GM12865 (cell line): ENCODE data around the gene TP63.
"Not testable (repeated sequence)": the region's sequence is repeated elsewhere in the genome, so short reads cannot be mapped to it uniquely, and the experiment has no call there.

Source experiments
- DNase-seq: peaks from one replicate; pipeline ENCODE4 v3.0.0; 2010; ENCODE audit warnings: low read depth
- H3K4me3 ChIP-seq: 2 replicates; pipeline ENCODE4 v1.5.1; 2011; ENCODE audit warnings: mild to moderate bottlenecking, low read depth, low read length, control low read depth
- TF ChIP-seq, protein P1 (sequence below): IDR thresholded peaks from 2 replicates; pipeline ENCODE4 v1.5.1; 2011; ENCODE audit warnings: low read length, control low read depth, low read depth, inconsistent platforms; ENCODE audit not compliant: insufficient read depth; ENCODE audit errors: missing control alignments

TP63 gene

DNA sequence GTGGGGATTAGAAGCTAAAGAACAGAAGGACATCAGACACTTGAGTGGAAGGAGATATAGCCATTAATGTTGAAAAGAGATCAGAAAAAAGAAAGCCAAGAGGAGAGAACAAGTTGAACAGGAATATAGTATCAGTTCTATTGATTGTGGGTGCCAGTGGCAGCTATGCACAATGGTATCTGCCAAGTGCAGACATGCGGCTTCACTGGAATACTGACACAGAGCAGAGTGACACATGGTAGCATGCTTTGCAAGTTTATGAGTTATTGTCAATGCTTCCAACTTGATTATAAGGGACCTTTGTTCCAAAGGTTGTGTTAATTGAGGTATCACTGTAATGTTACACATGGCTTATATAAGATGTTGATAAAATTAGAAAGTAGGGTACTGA lies 42.0 kb upstream of the TP63 start:
- H3K4me3 ChIP-seq: no peak overlapping the region
- no peak for DNase-seq

DNA sequence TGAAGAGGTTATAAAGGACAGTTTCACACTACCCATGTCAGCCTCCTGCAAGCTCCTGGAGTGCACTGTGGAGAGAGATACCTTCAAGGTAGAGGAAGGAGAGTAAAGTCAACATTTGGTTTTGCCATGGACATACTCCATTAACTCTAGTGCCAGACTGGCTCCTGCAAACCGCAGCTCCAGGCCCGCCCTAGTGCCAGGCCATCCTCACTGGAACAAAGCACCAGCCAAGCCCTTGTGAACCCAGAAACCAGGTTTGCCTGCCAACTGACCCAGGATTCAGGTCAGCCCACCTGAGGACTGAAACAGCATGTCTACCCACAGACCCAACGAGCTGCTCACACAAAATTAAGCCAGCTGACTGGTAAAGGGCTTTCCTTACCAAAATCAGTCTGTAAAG lies 41.0 kb upstream of the TP63 start:
- no peak overlapping the region for H3K4me3 ChIP-seq
- TF ChIP-seq, protein P1, sequence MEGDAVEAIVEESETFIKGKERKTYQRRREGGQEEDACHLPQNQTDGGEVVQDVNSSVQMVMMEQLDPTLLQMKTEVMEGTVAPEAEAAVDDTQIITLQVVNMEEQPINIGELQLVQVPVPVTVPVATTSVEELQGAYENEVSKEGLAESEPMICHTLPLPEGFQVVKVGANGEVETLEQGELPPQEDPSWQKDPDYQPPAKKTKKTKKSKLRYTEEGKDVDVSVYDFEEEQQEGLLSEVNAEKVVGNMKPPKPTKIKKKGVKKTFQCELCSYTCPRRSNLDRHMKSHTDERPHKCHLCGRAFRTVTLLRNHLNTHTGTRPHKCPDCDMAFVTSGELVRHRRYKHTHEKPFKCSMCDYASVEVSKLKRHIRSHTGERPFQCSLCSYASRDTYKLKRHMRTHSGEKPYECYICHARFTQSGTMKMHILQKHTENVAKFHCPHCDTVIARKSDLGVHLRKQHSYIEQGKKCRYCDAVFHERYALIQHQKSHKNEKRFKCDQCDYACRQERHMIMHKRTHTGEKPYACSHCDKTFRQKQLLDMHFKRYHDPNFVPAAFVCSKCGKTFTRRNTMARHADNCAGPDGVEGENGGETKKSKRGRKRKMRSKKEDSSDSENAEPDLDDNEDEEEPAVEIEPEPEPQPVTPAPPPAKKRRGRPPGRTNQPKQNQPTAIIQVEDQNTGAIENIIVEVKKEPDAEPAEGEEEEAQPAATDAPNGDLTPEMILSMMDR: no peak

More for the DNA sequence above, 42.0 kb upstream of the TP63 start:
- TF ChIP-seq, protein P1: no peak

DNA sequence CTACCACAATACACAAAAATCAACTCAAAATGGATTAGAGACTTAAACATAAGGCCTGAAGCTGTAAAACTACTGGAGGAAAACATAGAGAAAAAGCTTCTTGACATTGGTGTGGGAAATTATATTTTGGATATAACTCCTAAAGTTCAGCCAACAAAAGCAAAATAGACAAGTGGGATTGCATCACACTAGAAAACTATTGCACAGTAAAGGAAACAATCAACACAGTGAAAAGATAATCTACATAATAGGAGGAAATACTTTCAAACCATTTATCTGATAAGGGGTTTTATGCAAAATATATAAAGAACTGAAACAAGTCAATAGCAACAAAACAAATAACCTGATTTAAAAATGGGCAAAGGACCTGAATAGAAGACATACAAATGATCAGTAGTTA lies 37.6 kb upstream of the TP63 start:
- no peak for DNase-seq
- TF ChIP-seq, protein P1: no peak
- no peak overlapping the region for H3K4me3 ChIP-seq

More for the DNA sequence above, 41.0 kb upstream of the TP63 start:
- DNase-seq: no peak

DNA sequence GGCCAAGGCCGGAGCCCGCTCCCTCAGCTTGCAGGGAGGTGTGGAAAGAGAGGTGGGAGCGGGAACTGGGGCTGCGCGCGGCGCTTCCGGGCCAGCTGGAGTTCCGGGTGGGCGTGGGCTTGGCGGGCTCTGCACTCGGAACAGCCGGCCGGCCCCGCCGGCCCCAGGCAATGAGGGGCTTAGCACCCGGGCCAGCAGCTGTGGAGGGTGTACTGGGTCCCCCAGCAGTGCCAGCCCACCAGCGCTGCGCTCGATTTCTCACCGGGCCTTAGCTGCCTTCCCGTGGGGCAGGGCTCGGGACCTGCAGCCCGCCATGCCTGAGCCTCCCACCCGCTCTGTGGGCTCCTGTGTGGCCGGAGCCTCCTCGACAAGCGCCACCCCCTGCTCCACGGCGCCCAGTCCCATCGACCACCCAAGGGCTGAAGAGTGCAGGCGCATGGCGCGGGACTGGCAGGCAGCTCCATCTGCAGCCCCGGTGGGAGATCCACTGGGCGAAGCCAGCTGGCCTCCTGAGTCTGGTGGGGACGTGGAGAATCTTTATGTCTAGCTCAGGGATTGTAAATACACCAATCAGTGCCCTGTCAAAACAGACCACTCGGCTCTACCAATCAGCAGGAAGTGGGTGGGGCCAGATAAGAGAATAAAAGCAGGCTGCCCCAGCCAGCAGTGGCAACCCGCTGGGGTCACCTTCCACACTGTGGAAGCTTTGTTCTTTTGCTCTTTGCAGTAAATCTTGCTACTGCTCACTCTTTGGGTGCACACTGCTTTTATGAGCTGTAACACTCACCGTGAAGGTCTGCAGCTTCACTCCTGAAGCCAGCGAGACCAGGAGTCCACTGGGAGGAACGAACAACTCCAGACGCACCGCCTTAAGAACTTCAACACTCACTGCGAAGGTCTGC lies 34.9 kb upstream of the TP63 start:
- H3K4me3 ChIP-seq, DNase-seq: not testable (repeated sequence)

DNA sequence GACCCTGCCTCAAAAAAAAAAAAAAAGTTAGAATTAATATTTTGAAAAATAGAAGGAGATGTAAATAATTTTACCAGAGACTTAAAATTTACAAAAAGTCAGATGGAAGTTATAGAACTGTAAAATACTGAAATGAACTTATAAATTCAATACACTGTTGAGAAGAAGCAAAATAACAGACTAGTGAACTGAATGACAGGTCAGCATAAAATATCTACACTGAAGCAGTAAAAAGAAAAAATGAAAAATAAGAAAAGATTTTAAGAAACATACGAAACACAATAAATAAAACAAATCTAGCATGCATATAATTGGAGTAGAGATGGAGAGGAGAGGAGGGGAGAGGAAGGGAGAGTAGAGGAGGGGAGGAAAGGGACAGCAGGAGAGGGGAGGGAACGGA lies 33.3 kb upstream of the TP63 start:
- no peak overlapping the region for H3K4me3 ChIP-seq
- TF ChIP-seq, protein P1: no peak
- DNase-seq: no peak

DNA sequence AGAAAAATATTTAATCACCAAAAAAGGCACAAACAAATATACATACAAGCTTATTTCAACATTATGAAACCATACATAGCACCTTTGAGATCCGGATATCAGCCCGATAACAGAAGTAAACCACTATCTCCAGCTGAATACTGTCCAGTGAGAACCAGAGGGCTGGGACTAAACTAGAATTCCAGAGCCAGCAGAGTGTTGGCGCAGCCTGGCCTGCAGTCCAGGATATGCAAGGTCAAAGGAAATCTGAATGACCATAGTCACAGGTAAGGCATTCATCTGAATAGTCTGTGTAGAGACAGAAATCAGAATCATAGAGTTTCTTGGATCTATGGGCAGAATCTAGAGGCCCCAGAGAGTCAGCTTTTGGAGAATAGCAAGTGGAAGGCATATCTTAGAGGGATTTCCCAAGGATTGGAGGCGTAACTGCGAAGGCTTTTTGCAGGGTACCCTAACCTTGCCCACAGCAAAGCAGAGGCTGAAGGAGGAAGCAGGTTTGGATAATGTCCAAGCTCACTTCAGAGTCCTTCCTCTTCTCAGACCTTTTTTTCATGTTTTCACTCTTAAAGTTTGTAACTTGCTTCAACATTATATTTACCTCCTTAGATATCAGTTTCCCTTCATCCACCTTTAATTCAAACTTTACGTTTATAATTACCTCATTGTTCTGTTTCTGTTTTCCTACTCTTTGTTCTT lies 32.5 kb upstream of the TP63 start:
- no peak for DNase-seq

DNA sequence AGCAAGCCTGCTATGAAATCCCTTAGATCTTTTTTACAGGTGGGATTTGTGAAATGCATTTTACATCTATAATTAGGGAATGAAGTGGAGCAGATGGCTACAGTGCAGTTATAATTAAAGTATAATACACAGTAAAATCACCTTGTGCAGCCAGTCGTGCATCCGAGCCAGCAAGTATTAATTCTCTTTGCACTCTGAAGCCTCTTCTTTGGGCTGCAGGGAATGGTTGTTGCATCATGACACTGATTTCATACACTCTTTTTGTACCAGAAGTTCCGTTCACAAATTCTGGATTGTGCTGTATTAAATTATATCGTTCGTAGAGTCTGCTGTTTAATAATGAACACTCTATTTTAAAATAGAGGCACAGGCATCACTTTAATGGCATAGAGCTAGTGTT lies 28.7 kb upstream of the TP63 start:
- TF ChIP-seq, protein P1: no peak
- H3K4me3 ChIP-seq: no peak overlapping the region
- DNase-seq: no peak

More for the DNA sequence above, 32.5 kb upstream of the TP63 start:
- TF ChIP-seq, protein P1: no peak
- no peak overlapping the region for H3K4me3 ChIP-seq
